T-cell (primary cell): ENCODE results near the gene GLIPR1L2. TPM values are rescaled to one million over a fixed set of nuclear protein-coding genes. Genes with fewer than 3 reads are reported as not detected.
"Not testable (repeated sequence)": the region's sequence is repeated elsewhere in the genome, so short reads cannot be mapped to it uniquely, and the experiment has no call there.

Source experiments
- ATAC-seq, 4 experiments: fragments of 200-7000 bp in 3 of 4; fragments of 150-1000 bp in 1 of 4; cut with Tn5 transposase; replicated peaks in 1 of 4; 1 replicate in 3 of 4; 2 replicates in 1 of 4; pipeline ENCODE4 v1.10.0; 2021; ENCODE audit warnings: moderate library complexity in 3 of 4, mild to moderate bottlenecking in 2 of 4, moderate number of reproducible peaks in 1 of 4
- CTCF ChIA-PET, 2 donors: fragments of 300-600 bp; sonication (Branson Sonifier 250); formaldehyde crosslinking; loops; one replicate each; lab custom pipeline; 2022; ENCODE audit warnings: antibody characterized with exemption in 2 of 2; lab: Charles Lee
- POLR2A ChIA-PET, 2 donors: fragments of 300-600 bp; sonication (Branson Sonifier 250); formaldehyde crosslinking; loops; one replicate each; lab custom pipeline; 2022; ENCODE audit warnings: antibody characterized with exemption in 2 of 2; lab: Charles Lee
- DNase-seq, 35 experiments: peaks; one replicate each; pipeline versions ENCODE4 v3.0.0 to v3.0.0-alpha.2; 2013 to 2023
- H3K27ac ChIP-seq: one replicate; pipeline ENCODE4 v1.5.1; 2013; ENCODE audit warnings: low read length
- H3K27me3 ChIP-seq, 2 experiments: replicated peaks in 1 of 2; 1 replicate in 1 of 2; 2 replicates in 1 of 2; pipeline versions ENCODE4 v1.6.1 to v1.7.0; 2013; ENCODE audit warnings: low read length in 1 of 2, mixed read lengths in 1 of 2; ENCODE audit not compliant: control insufficient read depth in 2 of 2, insufficient read depth in 2 of 2; ENCODE audit errors: extremely low read depth in 1 of 2
- H3K36me3 ChIP-seq, 2 donors: 1 replicate in 1 of 2; 2 replicates in 1 of 2; pipeline versions ENCODE4 v1.6.1 to v1.7.0; 2013; ENCODE audit warnings: low read length in 1 of 2; ENCODE audit not compliant: control insufficient read depth in 2 of 2, insufficient read depth in 1 of 2; ENCODE audit errors: extremely low read depth in 1 of 2
- H3K4me1 ChIP-seq, 2 experiments: 1 replicate in 1 of 2; 2 replicates in 1 of 2; pipeline versions ENCODE4 v1.6.1 to v1.7.0; 2013; ENCODE audit warnings: low read length in 2 of 2, mixed read lengths in 1 of 2; ENCODE audit not compliant: insufficient read depth in 2 of 2, control insufficient read depth in 1 of 2; ENCODE audit errors: extremely low read depth in 1 of 2
- H3K4me3 ChIP-seq, 2 donors: 1 replicate in 1 of 2; 2 replicates in 1 of 2; pipeline versions ENCODE4 v1.5.1 to v1.7.0; 2013; ENCODE audit warnings: mild to moderate bottlenecking in 2 of 2, low read length in 1 of 2, moderate library complexity in 1 of 2; ENCODE audit not compliant: control insufficient read depth in 1 of 2; ENCODE audit errors: extremely low read depth in 1 of 2
- H3K9me3 ChIP-seq: 2 replicates; pipeline ENCODE4 v1.7.0; 2013
- H3K27ac Mint-ChIP-seq, 2 donors: one replicate each; pipeline ENCODE4 v1.8.0; 2020 to 2021; ENCODE audit warnings: mild to moderate bottlenecking in 2 of 2, mixed read lengths in 2 of 2
- H3K27me3 Mint-ChIP-seq, 2 donors: one replicate each; pipeline ENCODE4 v1.8.0; 2021 to 2022; ENCODE audit warnings: mixed read lengths in 2 of 2
- H3K36me3 Mint-ChIP-seq: one replicate; pipeline ENCODE4 v1.8.0; 2021; ENCODE audit warnings: mixed read lengths
- H3K4me1 Mint-ChIP-seq, 3 donors: one replicate each; pipeline ENCODE4 v1.8.0; 2020 to 2022; ENCODE audit warnings: mixed read lengths in 3 of 3, mild to moderate bottlenecking in 1 of 3
- H3K4me3 Mint-ChIP-seq, 3 donors: one replicate each; pipeline ENCODE4 v1.8.0; 2020 to 2022; ENCODE audit warnings: mild to moderate bottlenecking in 3 of 3, mixed read lengths in 3 of 3, moderate library complexity in 3 of 3
- H3K9me3 Mint-ChIP-seq, 3 donors: one replicate each; pipeline ENCODE4 v1.8.0; 2020 to 2022; ENCODE audit warnings: mixed read lengths in 3 of 3
- WGBS: methylation state at CpG from one replicate; pipeline ENCODE4 v1.1.5; 2013; ENCODE audit warnings: missing lambda C conversion rate; ENCODE audit not compliant: insufficient coverage; 5-methylcytosine and 5-hydroxymethylcytosine counted together
- total RNA-seq, 35 experiments: library from RNA in 6 of 35; stranded (reverse) in 6 of 35; fragments of 120-200 nt in 1 of 35; gene quantifications; one replicate each; pipeline versions ENCODE4 v1.2.1 to v1.2.4 and lab custom pipeline; 2013 to 2026

GLIPR1L2 gene
- total RNA-seq, 5 donors from 2014 or later (not counting 1 experiment from before 2014, with no cell fraction given): 0.51 to 2.9 (median 0.72) TPM

GRCh38 chr12:75457191-75457590, 66.3 kb downstream of the GLIPR1L2 start:
- H3K27me3 Mint-ChIP-seq: no peaks in the 10 kb centered on the region
- DNase-seq (peak in 1 of 35 experiments; percentile 45), ATAC-seq (peak in 3 of 4 experiments; percentile 46 to 58 (median 49))
- H3K27ac Mint-ChIP-seq: peak overlapping the region; percentile 19 to 72
- peaks cover 0 to 3% (median 0%) of the 10 kb centered on the region in 3 donors for H3K9me3 Mint-ChIP-seq
- ChIA-PET POLR2A (interaction anchor here (0.5 to 1.4 kb wide), 4 partner anchors 23 to 62 kb away, joined by 3 to 11 read pairs (median 3); partner anchors contain the start of gene GLIPR1 (in 2 of the 2)), CTCF (interaction anchor here in 1 of 2 donors (0.5 to 1.3 kb wide), 8 partner anchors 14 to 123 kb away, joined by 3 to 6 read pairs (median 4); partner anchors contain the start of genes GLIPR1L1, GLIPR1L2 and KRR1)
- WGBS: no CpG with 5 or more reads among the region's 1 CpG
- no peak overlapping the region for H3K4me3 ChIP-seq
- no peaks in the 10 kb centered on the region for H3K9me3 ChIP-seq
- H3K4me1 ChIP-seq: peaks cover 11 to 14% of the 10 kb centered on the region in 2 experiments
- peaks cover 2% of the 10 kb centered on the region for H3K36me3 Mint-ChIP-seq
- peak overlapping the region; percentile 41 for H3K27ac ChIP-seq
- H3K4me3 Mint-ChIP-seq: peak overlapping the region in 1 of 3 donors; percentile 3
- peaks cover 40 to 53% (median 45%) of the 10 kb centered on the region in 3 donors for H3K4me1 Mint-ChIP-seq
- H3K27me3 ChIP-seq: no peaks in the 10 kb centered on the region
- H3K36me3 ChIP-seq: no peaks in the 10 kb centered on the region

GRCh38 chr12:75457866-75458265, 67.0 kb downstream of the GLIPR1L2 start:
- 72% methylated on average over 6 of the region's 9 CpGs for WGBS
- Mint-ChIP-seq H3K27ac (peak overlapping the region; percentile 19 to 72), H3K4me1 (peaks cover 40 to 53% (median 45%) of the 10 kb centered on the region in 3 donors), H3K4me3 (peak overlapping the region in 1 of 3 donors; percentile 3)
- not testable (repeated sequence) for DNase-seq, H3K36me3 ChIP-seq, H3K27me3 ChIP-seq, H3K4me3 ChIP-seq, H3K27me3 Mint-ChIP-seq, H3K9me3 Mint-ChIP-seq, H3K9me3 ChIP-seq, H3K36me3 Mint-ChIP-seq, ATAC-seq
- ChIA-PET POLR2A (interaction anchor here in 1 of 2 donors (0.5 to 1.4 kb wide), 2 partner anchors 22 to 63 kb away, joined by 3 to 11 read pairs; partner anchors contain the start of gene GLIPR1), CTCF (interaction anchor here in 1 of 2 donors (1.0 to 1.3 kb wide), 6 partner anchors 22 to 123 kb away, joined by 4 to 6 read pairs (median 4); partner anchors contain the start of genes GLIPR1L1, GLIPR1L2 and KRR1)
- Histone ChIP-seq H3K27ac (peak overlapping the region; percentile 41), H3K4me1 (peaks cover 11 to 14% of the 10 kb centered on the region in 2 experiments)

GRCh38 chr12:75459755-75460154, 68.9 kb downstream of the GLIPR1L2 start:
- Mint-ChIP-seq H3K27me3 (no peaks in the 10 kb centered on the region), H3K27ac (peak overlapping the region; percentile 30 to 37), H3K9me3 (peaks cover 0 to 3% (median 0%) of the 10 kb centered on the region in 3 donors), H3K4me3 (peak overlapping the region in 1 of 3 donors; percentile 11), H3K36me3 (peaks cover 2% of the 10 kb centered on the region), H3K4me1 (peaks cover 40 to 53% (median 45%) of the 10 kb centered on the region in 3 donors)
- no peaks in the 10 kb centered on the region for H3K27me3 ChIP-seq
- no peaks in the 10 kb centered on the region for H3K9me3 ChIP-seq
- peaks cover 11 to 14% of the 10 kb centered on the region in 2 experiments for H3K4me1 ChIP-seq
- DNase-seq (no peak), ATAC-seq (no peak)
- H3K36me3 ChIP-seq: no peaks in the 10 kb centered on the region
- H3K27ac ChIP-seq: no peak overlapping the region
- ChIA-PET POLR2A (no interaction called here), CTCF (interaction anchor here (0.6 kb wide), 2 partner anchors 52 to 61 kb away, joined by 3 to 4 read pairs; partner anchors contain the start of gene KRR1 (in 1 of the 2))
- WGBS: 100% methylated on average over 2 of the region's 3 CpGs
- H3K4me3 ChIP-seq: no peak overlapping the region

- ChIA-PET CTCF (no interaction called here), POLR2A (interaction anchor here in 1 of 2 donors (0.6 kb wide), 1 partner anchor 631 kb away, joined by 3 read pairs; no protein-coding TSS in a partner anchor)
- DNase-seq (no peak), ATAC-seq (no peak)
- no peaks in the 10 kb centered on the region for H3K27me3 Mint-ChIP-seq
- no peaks in the 10 kb centered on the region for H3K9me3 ChIP-seq
- H3K4me1 ChIP-seq: peaks cover 11 to 14% of the 10 kb centered on the region in 2 experiments
- H3K36me3 ChIP-seq: no peaks in the 10 kb centered on the region
- H3K27me3 ChIP-seq: no peaks in the 10 kb centered on the region
- H3K9me3 Mint-ChIP-seq: peaks cover 0 to 3% (median 0%) of the 10 kb centered on the region in 3 donors
- H3K27ac Mint-ChIP-seq: peak overlapping the region; percentile 30 to 37
- no peak overlapping the region for H3K4me3 Mint-ChIP-seq
- H3K4me3 ChIP-seq: no peak overlapping the region
- H3K4me1 Mint-ChIP-seq: peaks cover 40 to 53% (median 45%) of the 10 kb centered on the region in 3 donors
- H3K27ac ChIP-seq: no peak overlapping the region
- peaks cover 2% of the 10 kb centered on the region for H3K36me3 Mint-ChIP-seq
These were observed 69.3 kb downstream of the GLIPR1L2 start for GRCh38 chr12:75460204-75460603.

GRCh38 chr12:75471902-75472890, 81.3 kb downstream of the GLIPR1L2 start:
- ATAC-seq: no peak
- Mint-ChIP-seq H3K27me3 (peaks cover 0 to 3% of the 10 kb centered on the region in 2 donors), H3K9me3 (no peaks in the 10 kb centered on the region), H3K27ac (no peak overlapping the region), H3K4me3 (no peak overlapping the region), H3K36me3 (no peaks in the 10 kb centered on the region), H3K4me1 (peaks cover 3 to 11% (median 5%) of the 10 kb centered on the region in 3 donors)
- Histone ChIP-seq H3K36me3 (no peaks in the 10 kb centered on the region), H3K9me3 (no peaks in the 10 kb centered on the region), H3K27ac (no peak overlapping the region), H3K4me1 (peaks cover 0 to 3% of the 10 kb centered on the region in 2 experiments), H3K4me3 (no peak overlapping the region), H3K27me3 (no peaks in the 10 kb centered on the region)
- no peak for DNase-seq
- ChIA-PET CTCF (interaction anchor here in 1 of 2 donors (0.6 to 1.0 kb wide), 3 partner anchors 12 to 33 kb away, joined by 3 to 4 read pairs (median 3); no protein-coding TSS in a partner anchor), POLR2A (no interaction called here)
- WGBS: 100% methylated on average over 3 of the region's 6 CpGs

- 100% methylated on average over 1 of the region's 2 CpGs for WGBS
- DNase-seq: no peak
- Mint-ChIP-seq H3K4me1 (peaks cover 22 to 31% (median 23%) of the 10 kb centered on the region in 3 donors), H3K27ac (no peak overlapping the region), H3K4me3 (no peak overlapping the region), H3K36me3 (no peaks in the 10 kb centered on the region), H3K27me3 (no peaks in the 10 kb centered on the region), H3K9me3 (no peaks in the 10 kb centered on the region)
- Histone ChIP-seq H3K9me3 (no peaks in the 10 kb centered on the region), H3K4me1 (peaks cover 5 to 18% of the 10 kb centered on the region in 2 experiments), H3K4me3 (no peak overlapping the region), H3K27me3 (no peaks in the 10 kb centered on the region), H3K36me3 (no peaks in the 10 kb centered on the region), H3K27ac (no peak overlapping the region)
- ChIA-PET CTCF (interaction anchor here (0.5 to 2.3 kb wide), 3 partner anchors 11 to 38 kb away, joined by 4 to 10 read pairs (median 6); no protein-coding TSS in a partner anchor), POLR2A (interaction anchor here in 1 of 2 donors (1.0 kb wide), 1 partner anchor 10 kb away, joined by 3 read pairs; no protein-coding TSS in a partner anchor)
- no peak for ATAC-seq
These were observed 83.2 kb downstream of the GLIPR1L2 start for GRCh38 chr12:75474116-75474515.
